Neuronal stem cell (in vitro differentiated cells): Measurements from ENCODE around the gene ALG1L2.
A peak's percentile ranks its signal among the peaks of the same experiment; 100 is the strongest.
"Not testable (repeated sequence)": the region's sequence is repeated elsewhere in the genome, so short reads cannot be mapped to it uniquely, and the experiment has no call there.

ENCODE experiments used
- DNase-seq: peaks from one replicate; pipeline ENCODE4 v3.0.0-alpha.2; 2013; ENCODE audit warnings: low spot score
- H2AFZ ChIP-seq: one replicate; pipeline ENCODE4 v1.6.1; 2013; ENCODE audit warnings: mild to moderate bottlenecking, low read length, inconsistent platforms
- H2AK5ac ChIP-seq: 2 replicates; pipeline ENCODE4 v1.6.1; 2013; ENCODE audit warnings: low read depth, mild to moderate bottlenecking, inconsistent platforms, low read length, moderate library complexity, mixed read lengths
- H2BK120ac ChIP-seq: 2 replicates; pipeline ENCODE4 v1.6.1; 2013; ENCODE audit warnings: low read depth, mild to moderate bottlenecking, inconsistent platforms, low read length, moderate library complexity, mixed read lengths
- H2BK12ac ChIP-seq: one replicate; pipeline ENCODE4 v1.6.1; 2013; ENCODE audit warnings: low read length, inconsistent platforms
- H2BK15ac ChIP-seq: 2 replicates; pipeline ENCODE4 v1.6.1; 2013; ENCODE audit warnings: mild to moderate bottlenecking, low read length, inconsistent platforms, mixed read lengths
- H2BK5ac ChIP-seq: one replicate; pipeline ENCODE4 v1.6.1; 2013; ENCODE audit warnings: inconsistent platforms, mild to moderate bottlenecking, low read length, moderate library complexity
- H3K14ac ChIP-seq: one replicate; pipeline ENCODE4 v1.6.1; 2013; ENCODE audit warnings: low read length, inconsistent platforms
- H3K18ac ChIP-seq: 2 replicates; pipeline ENCODE4 v1.6.1; 2013; ENCODE audit warnings: low read length, inconsistent platforms
- H3K23ac ChIP-seq: 2 replicates; pipeline ENCODE4 v1.6.1; 2013; ENCODE audit warnings: low read depth, mild to moderate bottlenecking, mixed read lengths, low read length, inconsistent platforms; ENCODE audit not compliant: poor library complexity
- H3K27ac ChIP-seq: replicated peaks from 3 replicates; pipeline ENCODE4 v1.5.1; 2013; ENCODE audit warnings: low read length, inconsistent platforms
- H3K27me3 ChIP-seq, 3 experiments: 2 replicates each; pipeline ENCODE4 v1.6.1; 2013; ENCODE audit warnings: low read length in 3 of 3, mild to moderate bottlenecking in 2 of 3, inconsistent platforms in 1 of 3, low read depth in 1 of 3, mixed read lengths in 1 of 3, moderate library complexity in 1 of 3; ENCODE audit not compliant: control insufficient read depth in 3 of 3, insufficient read depth in 3 of 3
- H3K36me3 ChIP-seq, 2 donors: replicated peaks in 1 of 2; 2 replicates each; pipeline ENCODE4 v1.6.1; 2013; ENCODE audit warnings: low read length in 2 of 2; ENCODE audit not compliant: control insufficient read depth in 2 of 2, insufficient read depth in 2 of 2
- H3K4ac ChIP-seq: 2 replicates; pipeline ENCODE4 v1.6.1; 2013; ENCODE audit warnings: inconsistent platforms, mild to moderate bottlenecking, low read length, moderate library complexity
- H3K4me1 ChIP-seq, 2 donors: 1 replicate in 1 of 2; 2 replicates in 1 of 2; pipeline ENCODE4 v1.6.1; 2013; ENCODE audit warnings: low read length in 2 of 2, low read depth in 1 of 2; ENCODE audit not compliant: control insufficient read depth in 2 of 2, insufficient read depth in 1 of 2
- H3K4me2 ChIP-seq: one replicate; pipeline ENCODE4 v1.6.1; 2013; ENCODE audit warnings: mild to moderate bottlenecking, low read length, inconsistent platforms; ENCODE audit not compliant: insufficient read depth, poor library complexity, severe bottlenecking
- H3K4me3 ChIP-seq, 2 donors: 2 replicates each; pipeline ENCODE4 v1.5.1; 2013; ENCODE audit warnings: low read length in 2 of 2, mild to moderate bottlenecking in 2 of 2, inconsistent platforms in 1 of 2, moderate library complexity in 1 of 2
- H3K79me1 ChIP-seq: one replicate; pipeline ENCODE4 v1.6.1; 2013; ENCODE audit warnings: low read depth, mild to moderate bottlenecking, inconsistent platforms, low read length, moderate library complexity
- H3K9ac ChIP-seq: one replicate; pipeline ENCODE4 v1.6.1; 2013; ENCODE audit warnings: mild to moderate bottlenecking, low read depth, low read length, inconsistent platforms; ENCODE audit not compliant: poor library complexity
- H3K9me3 ChIP-seq, 2 donors: replicated peaks in 1 of 2; 2 replicates each; pipeline versions ENCODE3 to v1.6.1; 2013; ENCODE audit warnings: low read length in 2 of 2, mild to moderate bottlenecking in 2 of 2, inconsistent platforms in 1 of 2, low read depth in 1 of 2, mixed read lengths in 1 of 2, moderate library complexity in 1 of 2; ENCODE audit not compliant: control insufficient read depth in 2 of 2, insufficient read depth in 1 of 2
- H4K8ac ChIP-seq: one replicate; pipeline ENCODE4 v1.6.1; 2013; ENCODE audit warnings: low read depth, mild to moderate bottlenecking, inconsistent platforms, low read length, moderate library complexity
- H4K91ac ChIP-seq: one replicate; pipeline ENCODE4 v1.6.1; 2013; ENCODE audit warnings: low read length, low read depth, mild to moderate bottlenecking, inconsistent platforms; ENCODE audit not compliant: poor library complexity
- WGBS, 2 donors: extraction: QIAGEN DNeasy Blood & Tissue Kit; methylation state at CpG; one replicate each; pipeline ENCODE4 v1.1.7; 2013; ENCODE audit warnings: missing lambda C conversion rate in 2 of 2, mixed read lengths in 1 of 2; ENCODE audit not compliant: insufficient read length in 2 of 2, insufficient replicate concordance in 1 of 2; ENCODE audit errors: extremely low coverage in 2 of 2; 5-methylcytosine and 5-hydroxymethylcytosine counted together

Gene ALG1L2

GRCh38 chr3:130140756-130141155, 59.1 kb downstream of the ALG1L2 start:
- not testable (repeated sequence) for H3K4me1 ChIP-seq, H2AK5ac ChIP-seq, H2BK12ac ChIP-seq, H3K4me3 ChIP-seq, H3K23ac ChIP-seq, H3K9ac ChIP-seq, H3K36me3 ChIP-seq, H4K8ac ChIP-seq, H2BK120ac ChIP-seq, H3K14ac ChIP-seq, H3K4me2 ChIP-seq, H3K4ac ChIP-seq, H3K27me3 ChIP-seq, H2BK5ac ChIP-seq, H3K79me1 ChIP-seq, H3K9me3 ChIP-seq, H3K27ac ChIP-seq, H2BK15ac ChIP-seq, H3K18ac ChIP-seq, H4K91ac ChIP-seq
- peak; percentile 14 for DNase-seq
- no CpG with 5 or more reads among the region's 16 CpGs for WGBS, 2 donors
- H2AFZ ChIP-seq = peak overlapping the region; percentile 64

GRCh38 chr3:130143648-130144327, 62.2 kb downstream of the ALG1L2 start:
- H4K8ac ChIP-seq, H3K27me3 ChIP-seq, H3K4me2 ChIP-seq, H2AK5ac ChIP-seq, H3K23ac ChIP-seq, H3K9me3 ChIP-seq, H2BK5ac ChIP-seq, H2BK15ac ChIP-seq, H2BK12ac ChIP-seq, H3K4me3 ChIP-seq, H3K36me3 ChIP-seq, H2BK120ac ChIP-seq, H3K27ac ChIP-seq, DNase-seq, H3K9ac ChIP-seq, H3K4ac ChIP-seq, H4K91ac ChIP-seq, H3K4me1 ChIP-seq, H3K79me1 ChIP-seq, H3K14ac ChIP-seq, H2AFZ ChIP-seq, H3K18ac ChIP-seq: not testable (repeated sequence)
- no CpG with 5 or more reads among the region's 13 CpGs for WGBS, 2 donors

GRCh38 chr3:130144328-130144650, 62.7 kb downstream of the ALG1L2 start:
- H2AFZ ChIP-seq, DNase-seq, H3K36me3 ChIP-seq, H3K9me3 ChIP-seq, H4K91ac ChIP-seq, H3K9ac ChIP-seq, H2BK15ac ChIP-seq, H3K27me3 ChIP-seq, H2BK120ac ChIP-seq, H2AK5ac ChIP-seq, H3K4ac ChIP-seq, H3K4me1 ChIP-seq, H2BK5ac ChIP-seq, H3K4me3 ChIP-seq, H3K27ac ChIP-seq, H3K23ac ChIP-seq, H3K14ac ChIP-seq, H3K4me2 ChIP-seq, H3K79me1 ChIP-seq, H4K8ac ChIP-seq, H2BK12ac ChIP-seq, H3K18ac ChIP-seq: not testable (repeated sequence)
- WGBS, 2 donors = no CpG with 5 or more reads among the region's 9 CpGs

GRCh38 chr3:130145456-130145855, 63.8 kb downstream of the ALG1L2 start:
- not testable (repeated sequence) for H3K4me2 ChIP-seq, H3K23ac ChIP-seq, DNase-seq, H3K79me1 ChIP-seq, H3K4me3 ChIP-seq, H3K9ac ChIP-seq, H3K4me1 ChIP-seq, H2AK5ac ChIP-seq, H3K9me3 ChIP-seq, H3K36me3 ChIP-seq, H3K27ac ChIP-seq, H2BK12ac ChIP-seq, H2BK5ac ChIP-seq, H4K91ac ChIP-seq, H2AFZ ChIP-seq, H2BK15ac ChIP-seq, H4K8ac ChIP-seq, H3K14ac ChIP-seq, H2BK120ac ChIP-seq, H3K27me3 ChIP-seq, H3K18ac ChIP-seq, H3K4ac ChIP-seq
- no CpG with 5 or more reads among the region's 5 CpGs for WGBS, 2 donors
